Neuron (in vitro differentiated cells): ENCODE results near the gene TEX2.

Experiments used
- H2AFZ ChIP-seq: one replicate; pipeline ENCODE4 v1.6.1; 2013; ENCODE audit warnings: low read depth, mild to moderate bottlenecking, inconsistent platforms, low read length, moderate library complexity
- H3K27me3 ChIP-seq: one replicate; pipeline ENCODE4 v1.6.1; 2013; ENCODE audit warnings: low read length; ENCODE audit not compliant: insufficient read depth
- H3K36me3 ChIP-seq: one replicate; pipeline ENCODE4 v1.6.1; 2013; ENCODE audit warnings: low read length; ENCODE audit not compliant: insufficient read depth
- H3K4me1 ChIP-seq: one replicate; pipeline ENCODE4 v1.6.1; 2013; ENCODE audit warnings: low read length; ENCODE audit not compliant: insufficient read depth
- H3K4me3 ChIP-seq: 2 replicates; pipeline ENCODE4 v1.5.1; 2013; ENCODE audit warnings: mild to moderate bottlenecking, low read length, moderate library complexity
- H3K9me3 ChIP-seq: one replicate; pipeline ENCODE4 v1.6.1; 2013; ENCODE audit warnings: low read length

TEX2 gene

DNA sequence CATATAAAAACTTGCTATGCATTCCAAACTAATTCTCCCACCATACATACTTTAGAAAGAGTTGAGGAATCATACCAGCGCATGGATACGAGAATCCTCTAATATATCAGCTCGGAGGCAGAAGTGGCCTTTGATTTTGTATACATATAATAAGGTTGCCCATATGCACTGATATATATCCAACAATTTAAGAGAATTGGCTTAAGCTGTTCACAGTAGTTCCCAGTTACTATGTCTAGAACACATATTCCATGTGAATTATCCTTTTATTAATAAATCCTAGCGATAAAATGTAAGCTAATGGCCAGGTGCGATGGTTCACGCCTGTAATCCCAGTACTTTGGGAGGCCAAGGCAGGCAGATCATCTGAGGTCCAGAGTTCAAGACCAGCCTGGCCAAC is 113.9 kb downstream of the TEX2 start:
- Histone ChIP-seq H3K27me3 (no peaks in the 10 kb centered on the region), H3K4me3 (no peak overlapping the region), H2AFZ (no peak overlapping the region), H3K36me3 (peaks cover 19% of the 10 kb centered on the region), H3K4me1 (peaks cover 12% of the 10 kb centered on the region), H3K9me3 (no peaks in the 10 kb centered on the region)

GRCh38 chr17:64148699-64149098 is 114.4 kb downstream of the TEX2 start:
- H2AFZ ChIP-seq = no peak overlapping the region

DNA sequence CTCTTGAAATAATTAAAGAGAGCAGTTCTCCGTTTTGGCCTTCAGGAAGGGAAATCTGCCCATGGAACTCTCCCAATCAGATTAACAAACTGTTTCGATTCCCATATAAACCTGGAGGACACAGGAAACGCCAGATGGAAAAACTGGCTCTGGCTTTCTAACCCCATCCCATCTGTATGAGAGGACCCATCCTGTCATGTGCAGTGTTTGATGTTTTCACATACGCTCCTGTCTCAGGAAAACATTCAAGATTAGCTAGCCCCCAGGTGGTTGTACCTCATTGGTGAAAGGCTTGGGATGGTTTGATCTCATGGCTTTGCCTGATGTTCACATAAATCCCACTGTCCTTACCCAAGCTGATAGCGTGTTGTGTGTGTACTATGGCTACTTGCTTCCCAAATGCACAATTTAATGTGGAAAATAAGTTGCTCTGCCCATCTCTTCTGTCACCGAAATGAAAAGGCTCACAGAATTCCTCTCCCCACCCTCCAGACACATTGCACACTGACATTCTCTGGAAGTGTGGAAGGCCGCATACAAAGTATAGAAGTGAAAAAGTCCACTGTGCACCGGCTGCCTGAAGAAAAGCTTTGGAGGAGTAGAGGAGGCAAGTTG is 114.9 kb downstream of the TEX2 start:
- Histone ChIP-seq H3K4me3 (no peak overlapping the region), H3K36me3 (peaks cover 16% of the 10 kb centered on the region), H3K9me3 (no peaks in the 10 kb centered on the region), H3K4me1 (peaks cover 12% of the 10 kb centered on the region), H3K27me3 (no peaks in the 10 kb centered on the region), H2AFZ (no peak overlapping the region)

More at GRCh38 chr17:64148699-64149098, 114.4 kb downstream of the TEX2 start:
- Histone ChIP-seq H3K9me3 (no peaks in the 10 kb centered on the region), H3K4me3 (no peak overlapping the region), H3K36me3 (peaks cover 19% of the 10 kb centered on the region), H3K27me3 (no peaks in the 10 kb centered on the region), H3K4me1 (peaks cover 12% of the 10 kb centered on the region)

- H2AFZ ChIP-seq = no peak overlapping the region
These were observed 115.7 kb downstream of the TEX2 start for GRCh38 chr17:64147110-64148016.

DNA sequence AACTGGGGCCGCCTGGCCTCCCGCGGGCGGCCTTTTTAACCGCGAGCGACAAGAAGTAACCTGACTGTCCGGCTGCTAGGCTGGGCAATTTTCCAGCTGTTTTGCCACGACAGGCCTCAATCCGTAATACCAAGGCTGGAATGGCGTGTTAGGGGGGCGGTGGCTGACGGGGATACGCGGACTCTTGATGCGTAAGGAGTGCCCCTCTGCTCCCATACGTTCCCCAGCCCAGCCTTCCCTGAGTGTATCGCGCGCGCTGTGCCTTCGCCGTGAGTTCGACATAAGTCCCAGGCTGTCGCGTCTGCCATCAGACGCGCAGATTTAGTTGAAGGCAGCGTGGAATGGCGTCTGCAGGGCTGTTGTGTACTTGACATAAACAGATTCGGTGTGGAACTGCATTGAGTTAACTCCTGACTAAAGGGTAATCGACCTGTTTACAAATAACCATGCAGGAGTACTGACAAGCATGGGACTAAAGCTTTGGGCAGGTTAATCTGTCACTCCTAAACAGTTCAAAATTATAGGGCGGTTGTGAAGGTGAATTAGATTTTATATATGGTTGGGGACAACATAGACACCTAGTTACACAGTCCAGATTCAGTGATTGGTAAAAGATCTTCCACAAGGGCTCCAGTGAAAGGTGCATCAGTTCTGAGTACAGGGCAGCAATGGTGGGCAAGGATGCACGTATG is 116.5 kb downstream of the TEX2 start:
- no peaks in the 10 kb centered on the region for H3K27me3 ChIP-seq
- H3K4me3 ChIP-seq = peak overlapping the region; percentile 54
- peaks cover 12% of the 10 kb centered on the region for H3K4me1 ChIP-seq
- H3K9me3 ChIP-seq = no peaks in the 10 kb centered on the region
- no peak overlapping the region for H2AFZ ChIP-seq
- peaks cover 7% of the 10 kb centered on the region for H3K36me3 ChIP-seq

More at GRCh38 chr17:64147110-64148016, 115.7 kb downstream of the TEX2 start:
- peaks cover 9% of the 10 kb centered on the region for H3K36me3 ChIP-seq
- peaks cover 12% of the 10 kb centered on the region for H3K4me1 ChIP-seq
- H3K4me3 ChIP-seq = peak overlapping the region; percentile 54
- no peaks in the 10 kb centered on the region for H3K27me3 ChIP-seq
- no peaks in the 10 kb centered on the region for H3K9me3 ChIP-seq

GRCh38 chr17:64145751-64146417 is 117.2 kb downstream of the TEX2 start:
- no peaks in the 10 kb centered on the region for H3K27me3 ChIP-seq
- peak overlapping the region; percentile 54 for H3K4me3 ChIP-seq
- H3K4me1 ChIP-seq = peaks cover 12% of the 10 kb centered on the region
- no peak overlapping the region for H2AFZ ChIP-seq
- peaks cover 7% of the 10 kb centered on the region for H3K36me3 ChIP-seq
- H3K9me3 ChIP-seq = no peaks in the 10 kb centered on the region

GRCh38 chr17:64145375-64145750 is 117.7 kb downstream of the TEX2 start:
- Histone ChIP-seq H3K27me3 (no peaks in the 10 kb centered on the region), H3K4me1 (peaks cover 12% of the 10 kb centered on the region), H3K36me3 (peaks cover 7% of the 10 kb centered on the region), H3K9me3 (no peaks in the 10 kb centered on the region), H3K4me3 (peak overlapping the region; percentile 54), H2AFZ (no peak overlapping the region)

- H3K36me3 ChIP-seq = no peaks in the 10 kb centered on the region
- no peaks in the 10 kb centered on the region for H3K9me3 ChIP-seq
- H2AFZ ChIP-seq = no peak overlapping the region
- no peaks in the 10 kb centered on the region for H3K27me3 ChIP-seq
- no peak overlapping the region for H3K4me3 ChIP-seq
- no peaks in the 10 kb centered on the region for H3K4me1 ChIP-seq
These were observed 123.5 kb downstream of the TEX2 start for GRCh38 chr17:64139542-64139941.

- no peak overlapping the region for H3K4me3 ChIP-seq
- H3K4me1 ChIP-seq = no peaks in the 10 kb centered on the region
- no peaks in the 10 kb centered on the region for H3K36me3 ChIP-seq
- H3K9me3 ChIP-seq = no peaks in the 10 kb centered on the region
- no peaks in the 10 kb centered on the region for H3K27me3 ChIP-seq
- no peak overlapping the region for H2AFZ ChIP-seq
These were observed 124.6 kb downstream of the TEX2 start for GRCh38 chr17:64138441-64138840.

DNA sequence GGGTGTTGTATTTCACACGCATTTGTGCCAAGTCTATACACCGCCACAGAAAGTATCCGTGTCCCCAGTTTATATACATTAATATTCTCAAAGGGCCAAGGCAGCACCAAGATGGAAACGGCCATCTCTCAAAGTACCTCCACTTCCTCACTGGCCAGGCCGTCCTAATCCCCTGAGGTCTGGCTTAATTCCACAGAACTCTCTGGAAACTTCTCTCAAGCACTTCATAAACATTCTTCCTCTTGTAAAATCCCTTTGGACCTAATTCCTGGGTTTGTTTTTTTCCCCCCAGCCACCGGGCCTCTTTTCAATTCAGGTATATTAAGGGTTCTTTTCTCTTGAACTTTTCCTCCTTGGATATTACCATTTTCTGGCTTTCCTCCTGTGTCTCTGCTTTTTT is 128.1 kb downstream of the TEX2 start:
- H3K27me3 ChIP-seq = no peaks in the 10 kb centered on the region
- H3K9me3 ChIP-seq = no peaks in the 10 kb centered on the region
- no peak overlapping the region for H2AFZ ChIP-seq
- H3K4me1 ChIP-seq = peaks cover 3% of the 10 kb centered on the region
- no peak overlapping the region for H3K4me3 ChIP-seq
- no peaks in the 10 kb centered on the region for H3K36me3 ChIP-seq

- Histone ChIP-seq H3K9me3 (no peaks in the 10 kb centered on the region), H3K27me3 (no peaks in the 10 kb centered on the region), H3K4me1 (peaks cover 3% of the 10 kb centered on the region), H3K36me3 (no peaks in the 10 kb centered on the region), H3K4me3 (no peak overlapping the region), H2AFZ (no peak overlapping the region)
These were observed 128.7 kb downstream of the TEX2 start for GRCh38 chr17:64134216-64134970.

DNA sequence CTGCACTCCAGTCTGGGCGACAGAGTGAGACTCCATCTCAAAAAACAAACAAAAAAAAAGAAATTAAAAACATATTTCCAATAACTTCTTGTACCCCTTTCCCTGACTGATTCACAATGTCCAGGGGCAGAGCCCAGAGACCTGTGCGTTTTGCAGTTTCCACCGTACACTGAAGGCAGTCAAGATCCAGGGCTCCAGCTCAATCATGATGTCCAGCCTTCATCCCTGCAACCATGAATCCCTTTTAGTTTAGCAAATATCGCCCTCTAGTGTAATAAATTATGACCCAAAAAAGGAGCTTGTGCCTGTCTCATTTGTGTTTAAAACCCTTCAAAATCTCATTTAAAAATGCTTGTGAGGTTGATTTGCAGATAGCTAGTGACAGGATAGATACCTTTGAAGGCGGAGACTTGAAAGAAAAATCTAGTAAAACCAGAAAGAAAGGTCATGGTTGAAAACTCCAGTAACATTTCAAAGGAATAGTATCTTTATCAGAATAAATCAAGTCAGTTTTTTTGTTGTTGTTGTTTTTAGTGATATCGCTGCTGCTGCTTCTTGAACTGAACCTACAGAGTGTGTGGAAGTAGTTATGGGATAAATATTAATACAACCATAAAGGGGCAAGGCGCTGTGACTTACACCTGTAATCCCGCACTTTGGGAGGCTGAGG is 129.4 kb downstream of the TEX2 start:
- Histone ChIP-seq H3K4me1 (peaks cover 9% of the 10 kb centered on the region), H3K27me3 (no peaks in the 10 kb centered on the region), H3K36me3 (no peaks in the 10 kb centered on the region), H3K4me3 (no peak overlapping the region), H3K9me3 (no peaks in the 10 kb centered on the region), H2AFZ (no peak overlapping the region)
